Esophagus muscularis mucosa (tissue), 2 donors: Measurements from ENCODE around the gene RETREG1.

Experiments used
- EP300 ChIP-seq: sonication (generic); formaldehyde crosslinking; IDR thresholded peaks from one replicate; pipeline ENCODE4 v1.6.1; 2017; ENCODE audit warnings: antibody characterized with exemption
- POLR2A ChIP-seq: fragments of 450-650 bp; IDR thresholded peaks from one replicate; pipeline ENCODE4 v1.6.1; 2017; ENCODE audit warnings: antibody characterized with exemption, moderate library complexity, mild to moderate bottlenecking, low read depth

DNA sequence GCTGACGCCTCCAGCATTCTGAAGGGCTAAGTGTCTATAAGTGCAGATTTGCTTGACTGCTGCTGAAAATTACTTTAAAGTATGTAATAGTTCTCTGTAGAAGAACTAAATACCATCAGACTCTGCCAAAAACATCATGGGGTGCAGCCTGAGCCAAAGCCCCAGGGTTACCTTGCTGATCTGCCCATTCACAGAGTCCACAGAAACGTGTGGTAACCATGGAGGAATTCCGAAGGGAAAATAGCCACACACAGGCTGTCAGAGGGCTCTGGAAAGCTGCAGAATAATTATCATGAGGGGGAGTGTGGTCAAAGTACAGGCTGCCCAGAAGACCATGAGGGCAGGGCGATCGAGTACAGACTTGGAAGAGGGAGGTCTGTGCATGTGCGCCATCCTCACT is 36.4 kb downstream of the RETREG1 start:
- TF ChIP-seq POLR2A = no peak
- no peak for TF ChIP-seq EP300
